ENCODE measurements around the gene CDH10. TPM values are rescaled to one million over a fixed set of nuclear protein-coding genes. Genes with fewer than 3 reads are reported as not detected.

CDH10 gene
- total RNA-seq, 1 donor from 2014 or later: 0.13 TPM

GRCh38 chr5:24497591-24498157, 147.1 kb downstream of the CDH10 start:
- intact Hi-C loops (cut with DNase I): no loop called here
- DNase-seq (ENCODE audit: low spot score) (no peak), ATAC-seq (no peak)

GRCh38 chr5:24497145-24497544, 147.6 kb downstream of the CDH10 start:
- no peak for ATAC-seq
- no peak for DNase-seq (ENCODE audit: low spot score)
- intact Hi-C loops (cut with DNase I): no loop called here

- DNase-seq (ENCODE audit: low spot score): no peak
- no peak for ATAC-seq
- intact Hi-C loops (cut with DNase I): no loop called here
These were observed 148.5 kb downstream of the CDH10 start for GRCh38 chr5:24496268-24496667.

GRCh38 chr5:24492229-24492628, 152.5 kb downstream of the CDH10 start:
- ATAC-seq (no peak), DNase-seq (ENCODE audit: low spot score) (no peak)
- intact Hi-C loops (cut with DNase I): no loop called here

DNA sequence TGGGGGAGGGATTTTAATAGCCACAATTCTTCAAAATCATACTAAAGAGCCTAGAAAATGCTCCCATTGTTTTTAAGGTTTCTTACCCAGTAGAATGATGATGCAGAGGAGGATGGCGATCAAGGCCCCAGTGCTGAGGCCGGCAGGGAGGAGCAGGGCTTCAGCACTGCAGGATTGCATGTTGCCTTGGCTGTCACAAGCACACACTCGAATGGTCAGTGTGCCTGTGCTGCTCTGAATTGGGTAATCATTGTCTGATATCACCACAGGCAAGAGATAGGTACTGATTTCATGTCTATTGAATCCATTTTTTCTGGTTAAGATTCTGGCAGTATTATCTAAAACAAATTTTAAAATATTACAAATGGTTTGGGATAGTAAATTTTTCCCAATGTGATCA, 153.3 kb downstream of the CDH10 start:
- intact Hi-C loops (cut with DNase I): no loop called here
- ATAC-seq (no peak), DNase-seq (ENCODE audit: low spot score) (no peak)

DNA sequence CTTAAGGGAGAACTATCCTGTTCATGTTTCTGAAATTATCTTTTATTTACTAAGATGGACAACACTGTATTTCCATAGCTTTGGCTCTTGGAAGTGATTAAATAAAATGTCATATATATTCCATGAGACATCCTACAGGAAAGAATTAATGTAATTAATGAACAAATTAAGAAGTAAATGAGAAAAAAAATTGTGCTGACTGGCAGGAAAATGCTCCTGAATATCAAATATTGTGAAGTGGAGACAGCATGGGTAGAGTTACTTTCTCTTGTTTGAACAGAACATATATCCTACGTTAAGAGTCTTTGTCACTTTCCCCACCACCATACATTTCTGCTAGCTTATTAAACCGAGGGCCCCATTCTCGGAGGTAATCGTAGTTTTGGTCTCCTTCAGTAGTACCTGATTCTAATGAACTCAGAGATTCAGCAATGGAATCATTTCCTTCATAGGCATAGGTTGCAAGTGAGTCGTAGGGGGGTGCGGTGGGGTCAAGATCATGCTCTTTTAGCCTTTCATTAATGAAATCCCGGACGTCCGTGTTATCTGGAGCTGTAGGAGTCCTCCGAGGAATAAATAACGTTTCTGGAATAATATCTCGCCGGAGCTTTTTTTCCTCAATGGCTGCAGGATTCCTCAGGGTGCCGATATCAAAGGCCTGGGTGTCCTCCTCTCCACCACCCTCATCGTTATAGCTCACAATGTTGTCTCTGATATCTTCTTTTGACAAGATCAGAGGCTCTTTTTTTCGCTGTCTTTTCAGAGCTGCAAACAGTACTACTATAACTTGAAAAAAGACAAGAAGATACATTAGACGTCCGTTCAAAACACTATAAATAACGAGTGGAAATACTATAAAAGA, 157.2 kb downstream of the CDH10 start:
- no peak for ATAC-seq
- intact Hi-C loops (cut with DNase I): no loop called here
- no peak for DNase-seq (ENCODE audit: low spot score)

GRCh38 chr5:24480952-24481351, 163.8 kb downstream of the CDH10 start:
- no peak for DNase-seq (ENCODE audit: low spot score)
- intact Hi-C loops (cut with DNase I): no loop called here
- ATAC-seq: no peak

- DNase-seq (ENCODE audit: low spot score): no peak
These were observed 166.8 kb downstream of the CDH10 start for GRCh38 chr5:24477958-24478357.

DNA sequence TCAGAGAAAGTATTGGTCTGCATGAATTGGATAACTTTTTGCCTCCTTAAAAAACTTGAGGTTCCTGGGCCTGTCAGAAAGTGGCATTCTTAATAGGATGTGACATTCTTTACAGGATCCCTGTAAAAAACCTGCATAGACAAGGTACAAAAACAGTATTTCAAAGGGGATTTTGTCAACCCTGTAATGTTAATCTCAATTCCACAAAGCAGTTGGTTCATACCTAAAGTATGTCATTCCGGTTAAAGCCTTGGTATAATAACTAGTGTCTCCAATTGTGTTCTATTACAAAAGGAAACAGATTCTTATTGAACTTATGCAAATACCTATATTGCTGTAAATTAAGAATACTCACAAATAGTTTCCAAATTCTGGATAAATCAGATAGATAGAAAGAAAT, 169.7 kb downstream of the CDH10 start:
- intact Hi-C loops (cut with DNase I): no loop called here
- ATAC-seq: no peak
- no peak for DNase-seq (ENCODE audit: low spot score)

More at GRCh38 chr5:24477958-24478357, 166.8 kb downstream of the CDH10 start:
- no peak for ATAC-seq
- intact Hi-C loops (cut with DNase I): no loop called here

- no peak for DNase-seq (ENCODE audit: low spot score)
- no peak for ATAC-seq
- intact Hi-C loops (cut with DNase I): no loop called here
These were observed 170.1 kb downstream of the CDH10 start for GRCh38 chr5:24474685-24475084.

DNA sequence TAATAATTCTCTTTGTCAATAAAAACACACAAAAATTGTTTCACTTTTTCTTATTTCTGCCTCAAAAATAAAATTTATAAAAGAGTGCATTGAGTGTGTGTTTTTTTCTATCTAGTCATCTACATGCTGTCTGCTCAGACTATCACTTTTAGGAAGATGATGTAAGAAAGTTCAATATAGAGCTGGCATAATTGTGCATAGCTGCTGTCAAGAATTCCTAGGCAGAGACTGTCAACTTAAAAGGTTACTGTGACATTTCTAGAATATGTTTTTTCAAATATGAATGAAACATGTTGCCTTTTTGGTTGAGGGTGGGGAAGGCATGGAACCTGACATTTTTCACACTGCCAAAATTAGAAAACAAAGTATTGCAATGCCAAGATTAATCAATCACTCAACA, 172.3 kb downstream of the CDH10 start:
- ATAC-seq (no peak), DNase-seq (ENCODE audit: low spot score) (no peak)
- intact Hi-C loops (cut with DNase I): no loop called here

DNA sequence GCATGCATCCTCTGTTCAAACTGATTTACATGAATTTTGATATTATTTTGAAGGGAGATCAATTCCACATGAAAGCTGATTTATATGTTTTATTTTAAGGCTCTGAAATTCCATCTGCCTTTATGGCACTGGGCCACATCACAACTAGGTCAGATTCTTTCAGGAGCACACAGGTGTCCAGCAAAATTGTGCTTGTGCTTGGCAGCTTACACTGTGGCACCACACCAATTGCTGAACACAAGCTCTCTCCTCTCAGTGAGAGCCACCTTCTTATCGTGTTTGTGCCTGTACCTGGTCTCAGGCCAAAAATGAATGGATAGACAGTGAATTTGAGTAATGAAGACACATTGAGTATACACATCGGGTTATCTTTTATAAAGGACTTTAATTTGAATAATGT, 200.4 kb downstream of the CDH10 start:
- ATAC-seq: no peak
- no peak for DNase-seq (ENCODE audit: low spot score)
- intact Hi-C loops (cut with DNase I): no loop called here

DNA sequence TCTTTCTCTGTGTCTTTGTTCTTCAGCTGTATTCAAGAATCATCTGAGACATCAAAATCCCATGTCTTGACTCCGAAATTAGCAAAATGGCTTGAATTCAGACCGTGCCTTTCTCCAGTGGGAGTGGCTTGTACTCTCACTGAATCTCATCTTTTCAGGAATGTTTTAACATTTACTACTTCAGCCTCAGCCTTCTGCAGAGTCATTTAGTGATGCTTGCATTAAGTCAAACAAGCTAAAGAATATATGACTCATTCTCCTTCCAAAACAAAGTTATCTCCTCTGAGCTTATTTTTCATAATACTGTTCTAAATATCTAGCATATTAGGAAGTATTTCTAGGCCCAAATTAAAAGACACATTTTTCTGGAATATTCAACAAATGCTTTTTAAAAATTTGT, 205.3 kb downstream of the CDH10 start:
- ATAC-seq: no peak
- intact Hi-C loops (cut with DNase I): no loop called here
- DNase-seq (ENCODE audit: low spot score): no peak

Measured in sciatic nerve (tissue), 2 donors.